Inflammatory macrophage treated with lipopolysaccharide for 1 hour (primary cell): ENCODE results near the gene SLC1A2.

ENCODE experiments used
- DNase-seq, 2 donors: peaks; one replicate each; pipeline ENCODE4 v3.0.0-alpha.2; 2020 to 2022

The SLC1A2 gene

DNA sequence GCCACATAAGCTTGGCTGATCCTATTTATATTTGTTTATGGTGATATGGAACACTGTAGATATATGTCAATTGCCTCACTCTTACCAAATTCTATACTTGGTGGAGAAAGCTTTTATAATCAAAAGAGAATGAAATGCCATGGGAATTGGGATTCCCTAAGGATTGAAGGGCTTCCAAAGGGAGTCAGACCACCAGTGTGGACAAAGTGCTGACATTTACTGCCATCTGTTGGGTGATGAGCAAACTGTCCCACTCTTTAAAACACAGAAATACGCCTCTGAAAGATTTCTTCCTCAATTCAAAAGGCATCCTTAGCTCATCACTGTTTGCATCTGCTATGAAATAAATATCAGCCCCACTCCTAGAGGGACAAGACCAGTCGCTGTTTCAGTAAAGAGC is 7.1 kb downstream of the SLC1A2 start:
- peak; percentile 21 to 42 for DNase-seq

DNA sequence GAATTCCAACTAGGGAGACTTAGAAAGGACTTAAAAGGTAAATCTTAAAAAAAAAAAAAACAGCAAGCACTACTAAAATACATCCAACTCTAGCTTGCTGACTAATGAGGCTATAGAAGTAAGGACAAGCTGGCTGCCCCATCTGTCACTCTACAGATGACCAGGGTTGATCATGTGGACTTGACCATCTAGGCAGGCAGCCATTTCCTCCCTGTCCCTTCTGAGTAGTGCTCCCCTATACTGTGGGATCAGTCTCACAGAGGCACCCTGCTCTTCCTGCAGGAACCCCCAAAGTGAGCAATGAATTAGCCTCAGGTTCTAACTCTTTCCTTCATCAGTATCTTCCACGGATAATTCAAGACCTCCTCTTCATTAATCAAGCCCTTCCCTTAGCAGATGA is 12.3 kb downstream of the SLC1A2 start:
- DNase-seq = no peak

- DNase-seq = peak; percentile 44 to 87
Measured at GRCh38 chr11:35404388-35404775, 15.0 kb downstream of the SLC1A2 start.

GRCh38 chr11:35403765-35404387 is 15.5 kb downstream of the SLC1A2 start:
- DNase-seq = no peak

GRCh38 chr11:35402751-35403660 is 16.4 kb downstream of the SLC1A2 start:
- no peak for DNase-seq

DNA sequence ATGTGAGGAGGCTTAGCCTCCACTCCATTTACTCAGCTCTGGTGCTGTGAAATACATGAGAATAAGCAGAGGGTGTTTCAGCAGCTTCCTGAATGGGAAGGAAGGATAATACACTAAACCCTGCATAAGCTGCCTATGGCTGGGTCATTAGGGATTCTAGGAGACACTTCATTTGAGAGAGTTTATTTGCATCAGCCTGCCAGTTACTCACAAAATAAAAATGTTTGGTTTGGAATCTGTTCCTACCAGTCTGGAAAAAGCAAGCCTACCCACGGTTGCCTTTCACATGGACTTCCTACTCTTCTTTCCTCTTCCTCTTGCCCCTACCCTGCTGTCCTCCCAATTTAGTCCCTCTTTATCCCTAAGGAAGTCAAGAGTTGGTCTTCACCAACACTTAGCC is 20.5 kb downstream of the SLC1A2 start:
- no peak for DNase-seq

DNA sequence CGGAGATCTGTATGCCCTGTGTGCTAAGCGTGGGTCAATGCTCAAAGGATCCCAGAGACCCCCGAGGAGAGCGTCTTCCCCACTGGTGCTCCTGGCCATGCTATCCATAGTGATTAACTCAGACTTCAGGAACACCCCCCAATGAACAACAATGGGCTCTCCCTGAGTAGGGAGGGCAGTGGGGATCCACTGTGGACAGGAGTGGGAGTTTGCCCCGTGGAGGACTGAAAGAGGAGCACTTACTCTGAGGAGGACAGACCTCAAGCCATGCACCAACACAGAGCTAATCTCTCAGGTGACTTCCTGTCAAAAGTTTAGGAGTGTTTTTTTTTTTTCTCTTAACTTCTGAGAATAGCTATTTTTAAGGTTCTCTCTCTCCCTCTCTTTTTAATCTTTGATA is 24.4 kb downstream of the SLC1A2 start:
- no peak for DNase-seq

DNA sequence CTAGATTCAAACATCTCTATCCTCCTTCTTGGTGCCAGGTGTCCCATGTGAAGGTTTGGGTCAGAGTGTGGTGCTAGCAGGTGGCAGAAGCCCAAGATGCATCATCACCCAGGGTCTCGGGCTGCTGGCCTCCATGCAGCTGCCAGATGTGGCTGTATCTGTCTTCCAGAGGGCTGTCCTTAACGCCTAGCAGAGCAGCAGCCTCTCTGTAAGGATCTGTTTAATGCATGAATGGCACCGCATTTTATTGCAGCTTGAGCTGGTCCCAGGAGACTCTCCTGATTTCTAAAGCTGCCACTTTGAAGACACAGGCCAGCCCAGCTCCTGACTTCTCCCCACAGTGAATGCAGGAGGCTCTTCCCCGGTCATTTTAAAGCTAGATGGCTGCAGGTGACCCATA is 26.3 kb downstream of the SLC1A2 start:
- no peak for DNase-seq

DNA sequence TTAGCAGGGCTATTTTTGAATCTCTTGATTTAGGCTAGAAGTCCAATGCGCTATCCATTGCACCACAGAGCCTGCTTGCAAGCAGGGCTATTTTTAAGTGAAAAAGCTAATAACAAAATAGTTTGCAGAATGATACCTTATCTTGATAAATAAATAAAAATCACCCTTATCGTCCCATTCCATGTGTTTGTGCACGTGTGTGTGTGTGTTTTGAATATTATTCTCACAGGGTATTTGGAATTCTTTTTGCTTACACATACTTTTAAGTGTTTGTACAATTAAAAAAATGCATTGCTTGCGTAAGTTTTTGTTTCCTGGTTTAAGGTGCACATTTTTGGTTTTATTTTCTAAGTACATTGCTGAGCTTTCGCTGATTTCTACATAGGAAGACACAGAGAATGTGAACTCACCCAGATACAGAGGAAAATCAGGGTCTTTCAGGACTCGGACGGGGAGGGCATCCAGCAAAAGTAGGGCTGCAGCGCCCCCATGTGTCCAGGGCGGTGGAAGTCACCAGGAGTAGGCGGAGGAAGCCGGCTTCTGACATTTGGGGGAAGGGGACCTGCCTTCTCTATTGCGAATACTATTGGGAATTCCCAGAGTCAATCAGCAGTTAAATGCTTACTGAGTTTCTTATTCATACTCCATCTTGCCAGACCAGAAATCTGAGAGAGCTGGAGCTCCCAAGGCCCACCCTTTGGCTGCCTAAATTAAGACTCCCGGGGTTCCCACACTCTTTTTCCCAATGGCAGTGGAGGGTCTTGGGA is 27.3 kb downstream of the SLC1A2 start:
- DNase-seq = peak; percentile 95 to 99

GRCh38 chr11:35390737-35391682 is 28.3 kb downstream of the SLC1A2 start:
- peak; percentile 92 to 93 for DNase-seq

DNA sequence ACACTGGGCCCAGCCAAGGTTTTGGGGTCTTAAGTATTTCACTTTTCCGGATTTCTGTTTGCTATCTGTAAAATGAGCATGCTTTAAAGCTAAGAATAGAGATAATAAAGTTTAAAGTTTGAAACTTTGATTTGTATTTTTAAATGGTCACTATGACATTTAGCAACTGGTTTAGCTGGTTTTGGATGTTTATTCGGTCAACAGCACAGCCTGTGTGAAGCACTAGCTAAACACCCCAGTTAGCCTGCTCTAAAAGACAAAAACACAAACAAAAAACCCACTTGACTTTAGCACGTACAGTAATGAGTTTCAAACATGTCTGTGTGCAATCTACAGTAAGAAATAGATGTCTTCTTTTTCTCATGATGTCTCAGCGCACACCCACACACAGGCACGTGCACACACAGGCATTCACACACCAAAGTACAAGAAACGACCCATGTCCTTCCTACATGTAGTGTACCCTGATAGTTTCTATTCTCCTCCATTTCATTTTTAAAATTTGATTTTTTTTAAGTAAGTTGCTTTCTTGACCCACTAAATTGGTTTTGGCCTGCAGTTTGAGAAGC is 29.4 kb downstream of the SLC1A2 start:
- peak; percentile 51 to 81 for DNase-seq

GRCh38 chr11:35389112-35389511 is 30.2 kb downstream of the SLC1A2 start:
- no peak for DNase-seq

DNA sequence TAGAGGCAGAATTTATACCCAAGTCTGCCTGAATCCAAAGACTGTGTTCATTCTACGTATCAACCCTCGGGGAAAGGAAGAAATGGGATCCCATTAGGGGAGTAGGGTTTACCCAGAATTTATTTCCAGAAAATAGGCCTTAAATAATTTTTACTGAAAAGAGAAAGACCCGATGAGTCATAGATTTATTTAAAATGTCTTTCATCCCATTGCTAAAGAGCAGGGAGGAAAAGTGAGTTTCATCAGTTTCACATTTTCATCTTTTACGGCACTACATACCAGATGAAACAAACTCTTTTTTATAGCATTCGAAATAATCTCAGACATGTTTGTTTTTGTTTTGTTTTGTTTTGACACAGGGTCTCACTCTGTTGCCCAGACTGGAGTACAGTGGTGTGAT is 31.3 kb downstream of the SLC1A2 start:
- peak; percentile 26 to 28 for DNase-seq

- DNase-seq = peak; percentile 20 to 80
Measured at GRCh38 chr11:35387111-35387982, 32.0 kb downstream of the SLC1A2 start.

- DNase-seq = no peak
Measured at GRCh38 chr11:35383953-35384352, 35.4 kb downstream of the SLC1A2 start.

DNA sequence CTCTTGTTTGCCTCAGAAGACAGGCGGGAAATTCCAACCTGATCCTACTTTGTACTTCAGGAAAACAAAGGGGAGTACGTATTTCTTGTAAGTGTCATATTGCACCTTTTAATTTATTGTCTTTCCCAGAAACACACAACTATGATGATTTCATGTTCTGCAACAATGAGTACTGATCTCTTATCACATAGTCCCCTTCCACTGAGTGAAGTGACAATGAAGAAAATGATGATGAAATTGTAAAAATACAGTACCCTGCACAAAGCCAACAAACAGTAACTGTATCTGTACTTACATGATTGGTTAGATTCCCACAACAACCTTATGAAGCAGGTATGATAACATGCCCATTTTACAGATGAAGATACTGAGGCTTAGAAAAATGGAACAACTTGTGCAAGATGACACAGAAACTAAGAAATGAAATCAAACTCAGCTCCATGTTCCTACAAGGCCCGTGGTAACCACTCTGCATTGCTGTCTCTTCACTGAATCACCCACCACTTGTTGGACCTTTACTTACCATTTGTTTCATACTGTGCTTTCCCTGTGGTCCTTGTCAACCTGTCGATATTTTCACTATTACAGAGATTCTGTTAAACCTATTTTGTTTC is 37.5 kb downstream of the SLC1A2 start:
- DNase-seq = no peak

DNA sequence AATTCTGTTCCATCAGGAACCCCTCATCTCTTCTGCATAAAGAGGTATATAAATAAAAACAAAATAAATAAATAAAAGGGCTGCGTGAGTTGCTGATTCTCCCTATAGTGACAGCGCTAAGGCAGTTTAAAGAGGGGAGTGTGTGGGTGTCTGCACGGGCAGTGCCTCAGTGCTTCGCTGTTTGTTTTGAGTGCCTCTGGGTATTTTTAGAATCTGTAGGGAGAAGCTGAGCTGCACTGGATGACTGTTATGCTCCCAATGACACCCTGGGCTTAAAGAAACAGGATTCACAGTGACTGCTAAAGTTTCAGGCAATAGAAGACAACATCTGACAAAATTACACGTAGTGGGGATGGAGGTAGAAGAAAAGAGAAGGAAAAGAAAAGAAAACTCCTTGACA is 38.8 kb downstream of the SLC1A2 start:
- no peak for DNase-seq

DNA sequence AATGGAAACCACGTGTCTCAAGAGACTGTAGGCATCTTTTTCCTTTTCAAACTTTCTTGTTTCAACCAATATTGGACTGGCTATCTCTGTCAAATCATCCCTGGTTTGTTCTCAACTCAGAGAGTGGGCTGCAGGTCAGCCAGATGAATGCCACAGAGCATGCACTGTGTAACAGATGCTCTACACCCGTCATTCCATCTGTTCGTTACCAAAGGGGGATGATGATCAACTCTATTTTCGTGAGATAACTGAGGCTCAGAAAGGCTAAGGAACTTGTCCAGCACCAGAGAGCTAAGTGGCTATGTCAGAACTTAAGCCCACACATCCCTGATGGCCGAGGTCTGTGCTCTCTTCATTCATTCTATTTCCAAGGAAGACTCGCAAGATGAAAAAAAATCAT is 42.1 kb downstream of the SLC1A2 start:
- DNase-seq = no peak

- DNase-seq = no peak
Measured at GRCh38 chr11:35376613-35377012, 42.7 kb downstream of the SLC1A2 start.

- DNase-seq = no peak
Measured at GRCh38 chr11:35376118-35376510, 43.2 kb downstream of the SLC1A2 start.
